Measurements from ENCODE around the gene DEF6. TPM values are rescaled to one million over a fixed set of nuclear protein-coding genes. Genes with fewer than 3 reads are reported as not detected.

The DEF6 gene
- total and polyA plus RNA-seq, 2 of the 13 experiments (the other 11 are each of a cell fraction or from before 2014, with no cell fraction given), result 5.2 to 10.0 TPM

DNA sequence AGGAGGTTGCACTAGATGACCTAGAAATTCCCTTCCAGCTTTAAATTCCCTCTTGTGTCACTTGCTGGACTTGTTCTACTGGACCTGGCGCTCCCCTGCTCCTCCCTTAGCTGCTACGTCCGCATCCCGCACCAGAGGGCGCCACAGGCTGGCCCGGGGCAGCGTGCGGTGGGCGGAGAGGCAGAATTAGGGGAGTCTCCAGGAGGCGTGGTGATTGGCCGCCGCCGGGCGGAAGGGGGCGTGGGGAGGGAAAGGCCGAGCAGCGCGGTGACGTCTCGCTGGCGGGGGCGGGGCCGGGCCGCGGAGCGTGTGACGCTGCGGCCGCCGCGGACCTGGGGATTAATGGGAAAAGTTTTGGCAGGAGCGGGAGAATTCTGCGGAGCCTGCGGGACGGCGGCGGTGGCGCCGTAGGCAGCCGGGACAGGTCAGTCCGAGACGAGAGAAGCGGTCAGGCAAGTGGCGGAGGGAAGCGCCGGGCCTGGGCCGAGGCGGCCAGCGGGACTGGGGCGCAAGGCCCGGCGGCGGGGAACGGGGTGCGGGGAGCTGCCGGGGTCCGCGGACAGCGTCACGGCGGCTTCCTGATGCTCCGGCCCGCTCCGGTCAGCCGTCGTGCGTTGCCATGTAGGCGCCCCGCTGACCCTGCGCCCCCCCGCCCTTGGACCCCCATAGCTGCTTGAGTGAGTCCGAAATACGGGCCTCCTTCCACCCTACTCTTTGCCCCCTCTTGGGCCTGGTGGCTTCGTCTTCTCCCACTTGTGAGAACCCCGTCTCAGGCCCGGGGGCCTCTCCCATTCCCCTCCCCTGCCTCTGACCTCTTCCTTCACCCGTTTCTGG lies 44.9 kb downstream of the DEF6 start, which contains the start of gene PPARD (continued):
- TF ChIP-seq, protein P1, sequence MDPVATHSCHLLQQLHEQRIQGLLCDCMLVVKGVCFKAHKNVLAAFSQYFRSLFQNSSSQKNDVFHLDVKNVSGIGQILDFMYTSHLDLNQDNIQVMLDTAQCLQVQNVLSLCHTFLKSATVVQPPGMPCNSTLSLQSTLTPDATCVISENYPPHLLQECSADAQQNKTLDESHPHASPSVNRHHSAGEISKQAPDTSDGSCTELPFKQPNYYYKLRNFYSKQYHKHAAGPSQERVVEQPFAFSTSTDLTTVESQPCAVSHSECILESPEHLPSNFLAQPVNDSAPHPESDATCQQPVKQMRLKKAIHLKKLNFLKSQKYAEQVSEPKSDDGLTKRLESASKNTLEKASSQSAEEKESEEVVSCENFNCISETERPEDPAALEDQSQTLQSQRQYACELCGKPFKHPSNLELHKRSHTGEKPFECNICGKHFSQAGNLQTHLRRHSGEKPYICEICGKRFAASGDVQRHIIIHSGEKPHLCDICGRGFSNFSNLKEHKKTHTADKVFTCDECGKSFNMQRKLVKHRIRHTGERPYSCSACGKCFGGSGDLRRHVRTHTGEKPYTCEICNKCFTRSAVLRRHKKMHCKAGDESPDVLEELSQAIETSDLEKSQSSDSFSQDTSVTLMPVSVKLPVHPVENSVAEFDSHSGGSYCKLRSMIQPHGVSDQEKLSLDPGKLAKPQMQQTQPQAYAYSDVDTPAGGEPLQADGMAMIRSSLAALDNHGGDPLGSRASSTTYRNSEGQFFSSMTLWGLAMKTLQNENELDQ (CRISPR knock-in tag; IDR thresholded peaks at IDR 0.05; ENCODE audit: borderline replicate concordance), result no peak
- 0 out of 2 replicates have a peak, but pooled peaks have one; percentile 52 for TF ChIP-seq ARNT2 (CRISPR knock-in tag; IDR thresholded peaks at IDR 0.05; ENCODE audit: low read depth)
- no peak for TF ChIP-seq ZNF75D (CRISPR knock-in tag; IDR thresholded peaks at IDR 0.05; ENCODE audit: borderline replicate concordance)
- TF ChIP-seq BCL6 (CRISPR knock-in tag; IDR thresholded peaks at IDR 0.05), result peak; percentile 62
- TF ChIP-seq, protein P2, sequence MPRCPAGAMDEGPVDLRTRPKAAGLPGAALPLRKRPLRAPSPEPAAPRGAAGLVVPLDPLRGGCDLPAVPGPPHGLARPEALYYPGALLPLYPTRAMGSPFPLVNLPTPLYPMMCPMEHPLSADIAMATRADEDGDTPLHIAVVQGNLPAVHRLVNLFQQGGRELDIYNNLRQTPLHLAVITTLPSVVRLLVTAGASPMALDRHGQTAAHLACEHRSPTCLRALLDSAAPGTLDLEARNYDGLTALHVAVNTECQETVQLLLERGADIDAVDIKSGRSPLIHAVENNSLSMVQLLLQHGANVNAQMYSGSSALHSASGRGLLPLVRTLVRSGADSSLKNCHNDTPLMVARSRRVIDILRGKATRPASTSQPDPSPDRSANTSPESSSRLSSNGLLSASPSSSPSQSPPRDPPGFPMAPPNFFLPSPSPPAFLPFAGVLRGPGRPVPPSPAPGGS (CRISPR knock-in tag; IDR thresholded peaks at IDR 0.05), result peak; percentile 77
- 0 out of 2 replicates have a peak, but pooled peaks have one; percentile 70 for TF ChIP-seq THYN1 (CRISPR knock-in tag; IDR thresholded peaks at IDR 0.05; ENCODE audit: borderline replicate concordance, low read depth)
- peak; percentile 66; the same call in 1 of the 2 replicates for TF ChIP-seq SMAD9 (CRISPR knock-in tag; IDR thresholded peaks at IDR 0.05)
- TF ChIP-seq, protein P3, sequence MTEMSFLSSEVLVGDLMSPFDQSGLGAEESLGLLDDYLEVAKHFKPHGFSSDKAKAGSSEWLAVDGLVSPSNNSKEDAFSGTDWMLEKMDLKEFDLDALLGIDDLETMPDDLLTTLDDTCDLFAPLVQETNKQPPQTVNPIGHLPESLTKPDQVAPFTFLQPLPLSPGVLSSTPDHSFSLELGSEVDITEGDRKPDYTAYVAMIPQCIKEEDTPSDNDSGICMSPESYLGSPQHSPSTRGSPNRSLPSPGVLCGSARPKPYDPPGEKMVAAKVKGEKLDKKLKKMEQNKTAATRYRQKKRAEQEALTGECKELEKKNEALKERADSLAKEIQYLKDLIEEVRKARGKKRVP (CRISPR knock-in tag; IDR thresholded peaks at IDR 0.05), result peak in 1 of 2 experiments; percentile 75; a peak in 1 of 4 replicates
- no peak for TF ChIP-seq ZNF432 (CRISPR knock-in tag; IDR thresholded peaks at IDR 0.05; ENCODE audit: borderline replicate concordance)
- TF ChIP-seq EED (CRISPR knock-in tag; IDR thresholded peaks at IDR 0.05), result peak; percentile 91
- TF ChIP-seq ZMYM3 (CRISPR knock-in tag; IDR thresholded peaks at IDR 0.05), result peak; percentile 78
- TF ChIP-seq ZNF264 (CRISPR knock-in tag; IDR thresholded peaks at IDR 0.05), result no peak; the same call in 1 of the 2 replicates
- TF ChIP-seq, protein P4, sequence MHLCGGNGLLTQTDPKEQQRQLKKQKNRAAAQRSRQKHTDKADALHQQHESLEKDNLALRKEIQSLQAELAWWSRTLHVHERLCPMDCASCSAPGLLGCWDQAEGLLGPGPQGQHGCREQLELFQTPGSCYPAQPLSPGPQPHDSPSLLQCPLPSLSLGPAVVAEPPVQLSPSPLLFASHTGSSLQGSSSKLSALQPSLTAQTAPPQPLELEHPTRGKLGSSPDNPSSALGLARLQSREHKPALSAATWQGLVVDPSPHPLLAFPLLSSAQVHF (CRISPR knock-in tag; IDR thresholded peaks at IDR 0.05), result no peak
- peak; percentile 61; the same call in 1 of the 2 replicates for TF ChIP-seq TOPORS (CRISPR knock-in tag; IDR thresholded peaks at IDR 0.05)
- peak; percentile 27; the same call in 1 of the 2 replicates for TF ChIP-seq ZBTB21 (CRISPR knock-in tag; IDR thresholded peaks at IDR 0.05)
- peak; percentile 100 for TF ChIP-seq STAG1 (CRISPR knock-in tag; IDR thresholded peaks at IDR 0.05)
- peak; percentile 48; the same call in 1 of the 2 replicates for TF ChIP-seq ZNF263 (CRISPR knock-in tag; IDR thresholded peaks at IDR 0.05)
- 0 out of 2 replicates have a peak, but pooled peaks have one; percentile 60 for TF ChIP-seq ZNF792 (CRISPR knock-in tag; IDR thresholded peaks at IDR 0.05)
- TF ChIP-seq NR2F6 (IDR thresholded peaks at IDR 0.05), result no peak
- TF ChIP-seq NR2F6 (CRISPR knock-in tag; IDR thresholded peaks at IDR 0.05), result peak; percentile 43; the same call in 1 of the 2 replicates
- TF ChIP-seq ZKSCAN8 (CRISPR knock-in tag; IDR thresholded peaks at IDR 0.05; ENCODE audit: borderline replicate concordance), result peak; percentile 86; the same call in 1 of the 2 replicates
- peak; percentile 79; the same call in 1 of the 2 replicates for TF ChIP-seq MYNN (CRISPR knock-in tag; IDR thresholded peaks at IDR 0.05; ENCODE audit: low read depth)

All from HepG2 (cell line).